A549 (cell line): ENCODE measurements around the gene SNRPD1. TPM values are rescaled to one million over a fixed set of nuclear protein-coding genes. Genes with fewer than 3 reads are reported as not detected.

Experiments used
- ATAC-seq, 2 experiments: fragments of 200-7000 bp in 1 of 2; fragments of >200 bp in 1 of 2; cut with Nextera tagmentation in 1 of 2; cut with Tn5 transposase in 1 of 2; 3 replicates each; pipeline versions ENCODE4 v1.8.0 to v1.9.1; 2018 to 2020; ENCODE audit warnings: mild to moderate bottlenecking in 1 of 2, moderate library complexity in 1 of 2
- CTCF ChIA-PET: fragments of 300-600 bp; sonication (Branson Sonifier 250); formaldehyde crosslinking; extraction: SDS; loops from one replicate; lab custom pipeline; 2021; ENCODE audit warnings: antibody characterized with exemption, inconsistent platforms; lab: Yijun Ruan, JAX
- POLR2A ChIA-PET: fragments of 350-600 bp; formaldehyde crosslinking; extraction: SDS; loops from one replicate; lab custom pipeline; 2021; ENCODE audit warnings: antibody characterized with exemption, inconsistent platforms; lab: Yijun Ruan, JAX
- DNase-seq, 2 experiments: peaks; one replicate each; pipeline versions ENCODE4 v3.0.0 to v3.0.0-alpha.2; 2011 to 2016; ENCODE audit warnings: low read depth in 1 of 2, low spot score in 1 of 2
- FAIRE-seq: peaks from 2 replicates; lab custom pipeline; 2011; peaks lifted over from hg19 to GRCh38; lab: Jason Lieb, UNC
- H3K27ac ChIP-seq, 2 experiments: fragments of >200 bp; sonication (Bioruptor Twin); formaldehyde crosslinking; 3 replicates each; pipeline ENCODE4 v1.5.1; 2016 to 2017
- H3K4me1 ChIP-seq: fragments of >200 bp; sonication (Bioruptor Twin); formaldehyde crosslinking; 3 replicates; pipeline ENCODE4 v1.6.1; 2016
- H3K4me2 ChIP-seq: fragments of >200 bp; sonication (Bioruptor Twin); formaldehyde crosslinking; 3 replicates; pipeline ENCODE4 v1.6.1; 2016
- H3K4me3 ChIP-seq: fragments of >200 bp; sonication (Bioruptor Twin); formaldehyde crosslinking; 3 replicates; pipeline ENCODE4 v1.5.1; 2016
- H3K9me3 ChIP-seq: fragments of >200 bp; sonication (Bioruptor Twin); formaldehyde crosslinking; 3 replicates; pipeline ENCODE4 v1.6.1; 2016
- GATA3 ChIP-seq: IDR thresholded peaks from 2 replicates; pipeline ENCODE4 v1.6.1; 2012; ENCODE audit warnings: borderline replicate concordance
- MAFK ChIP-seq: fragments of 450-650 bp; IDR thresholded peaks from 2 replicates; pipeline ENCODE4 v1.6.1; 2014; ENCODE audit not compliant: partially characterized antibody
- NPAS2 ChIP-seq: fragments of 250-450 bp; sonication (Bioruptor Pico); IDR thresholded peaks from 2 replicates; pipeline ENCODE4 v1.8.0; 2022; ENCODE audit warnings: mild to moderate bottlenecking, moderate library complexity, borderline replicate concordance
- WGBS: methylation state at CpG from one replicate; pipeline ENCODE4 v1.1.6; 2017; ENCODE audit errors: missing lambda C conversion rate; 5-methylcytosine and 5-hydroxymethylcytosine counted together
- polyA plus RNA-seq, 4 experiments: library from polyadenylated mRNA; depleted of rRNA in 3 of 4; stranded (reverse); fragments of >200 nt; fragmentation: RNase III in 1 of 4; extraction: RNeasy Plus Mini Kit Qiagen cat#74134 plus additional on column Dnase treatment in 1 of 4; gene quantifications; 2 replicates in 3 of 4; 3 replicates in 1 of 4; pipeline ENCODE4 v1.2.3, GENCODE V29; 2011 to 2017
- small RNA-seq, 6 experiments: library from RNA; depleted of rRNA; stranded (forward); fragments of <200 nt; gene quantifications; one replicate each; pipeline ENCODE3, GENCODE V24; 2012

The SNRPD1 gene
- polyA plus RNA-seq, 2 of the 4 experiments (the other 2 are of a cell fraction) = 139 to 356 TPM

DNA sequence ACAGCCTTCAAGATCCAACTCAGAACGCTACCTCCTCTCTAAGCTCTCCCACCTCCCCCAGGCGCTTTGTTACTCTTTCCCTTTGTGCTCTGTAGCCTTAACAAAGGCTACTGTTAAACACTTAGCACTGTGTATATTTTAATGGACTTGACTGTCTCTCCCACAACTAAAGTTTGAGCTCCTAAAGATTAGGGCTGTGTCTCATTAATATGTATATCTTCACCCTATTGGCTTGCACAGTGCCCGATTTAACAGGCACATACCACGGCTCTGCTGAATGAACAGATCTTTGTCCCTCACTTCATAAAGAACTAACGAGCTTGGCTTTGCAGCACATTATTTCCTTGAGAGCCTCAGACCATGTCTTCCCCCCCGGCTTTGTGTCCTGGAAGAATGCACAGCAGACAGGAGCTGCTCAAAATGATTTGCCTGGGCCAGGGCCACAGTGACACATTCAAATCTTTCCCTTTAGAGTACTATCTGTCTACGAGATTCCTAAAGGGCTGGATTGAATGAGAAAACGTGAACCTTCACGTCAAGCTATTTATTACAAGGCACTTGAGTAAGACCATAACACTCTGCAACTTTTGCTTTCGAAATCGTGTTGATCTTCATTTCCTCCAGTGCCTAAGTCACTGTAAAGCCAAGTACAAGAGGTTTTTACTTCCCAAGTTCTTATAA is 70.4 kb downstream of the SNRPD1 start:
- WGBS = 85% methylated on average over 11 of the region's 11 CpGs
- FAIRE-seq (no peak), ATAC-seq (no peak), DNase-seq (no peak)
- no peak for TF ChIP-seq NPAS2 (CRISPR knock-in tag)
- no peak for TF ChIP-seq MAFK
- no peak for TF ChIP-seq GATA3
- POLR2A ChIA-PET = interaction anchor here (0.6 kb wide), 1 partner anchor 111 kb away, joined by 8 read pairs; no protein-coding TSS in a partner anchor
- CTCF ChIA-PET = no interaction called here
- Histone ChIP-seq H3K4me2 (no peak overlapping the region), H3K4me3 (no peak overlapping the region), H3K27ac (no peak overlapping the region), H3K4me1 (peaks cover 15% of the 10 kb centered on the region; the same call in 2 of the 3 replicates), H3K9me3 (no peaks in the 10 kb centered on the region)

Small RNA genes lying within 50 kb of the gene (small RNA-seq; reads per million reads assigned to genes)
- gene MIR320C1 = 0 reads per million in 6 experiments

Other genes with a start within 250 kb of the SNRPD1 start
- 9.1 and 13.2 TPM in 2 replicates for gene ESCO1, start 11.6 kb upstream of the SNRPD1 start, polyA plus RNA-seq (2011; rRNA removed)
- gene ESCO1, start 11.6 kb upstream of the SNRPD1 start, polyA plus RNA-seq (2017; fragmentation: RNase III; extraction: RNeasy Plus Mini Kit Qiagen cat#74134 plus additional on column Dnase treatment) = 7.2 to 7.9 TPM (median 7.7 TPM) in 3 replicates
- gene ABHD3, start 92.5 kb downstream of the SNRPD1 start, polyA plus RNA-seq (2011; rRNA removed) = 24.4 and 24.7 TPM in 2 replicates
- 20.9 to 28.0 TPM (median 23.7 TPM) in 3 replicates for gene ABHD3, start 92.5 kb downstream of the SNRPD1 start, polyA plus RNA-seq (2017; fragmentation: RNase III; extraction: RNeasy Plus Mini Kit Qiagen cat#74134 plus additional on column Dnase treatment)
- 20.3 and 22.2 TPM in 2 replicates for gene MIB1, start 128.5 kb downstream of the SNRPD1 start, polyA plus RNA-seq (2011; rRNA removed)
- 8.4 to 9.7 TPM (median 9.6 TPM) in 3 replicates for gene MIB1, start 128.5 kb downstream of the SNRPD1 start, polyA plus RNA-seq (2017; fragmentation: RNase III; extraction: RNeasy Plus Mini Kit Qiagen cat#74134 plus additional on column Dnase treatment)